HG02571 (cell line): ENCODE measurements around the gene PRELID2.
"Not testable (repeated sequence)": the region's sequence is repeated elsewhere in the genome, so short reads cannot be mapped to it uniquely, and the experiment has no call there.

Experiments
- ATAC-seq: cut with Tn5 transposase; IDR thresholded peaks from one replicate; pipeline ENCODE4 v1.9.1; 2021; ENCODE audit warnings: mild to moderate bottlenecking, moderate library complexity; ENCODE audit not compliant: unreplicated experiment

The PRELID2 gene

DNA sequence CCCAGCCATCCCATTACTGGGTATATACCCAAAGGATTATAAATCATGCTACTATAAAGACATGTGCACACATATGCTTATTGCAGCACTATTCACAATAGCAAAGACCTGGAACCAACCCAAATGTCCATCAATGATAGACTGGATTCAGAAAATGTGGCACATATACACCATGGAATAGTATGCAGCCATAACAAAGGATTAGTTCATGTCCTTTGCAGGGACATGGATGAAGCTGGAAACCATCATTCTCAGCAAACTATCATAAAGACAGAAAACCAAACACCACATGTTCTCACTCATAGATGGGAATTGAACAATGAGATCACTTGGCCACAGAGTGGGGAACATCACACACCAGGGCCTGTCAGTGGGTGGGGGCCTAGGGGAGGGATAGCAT lies 36.6 kb downstream of the PRELID2 start:
- ATAC-seq = not testable (repeated sequence)

DNA sequence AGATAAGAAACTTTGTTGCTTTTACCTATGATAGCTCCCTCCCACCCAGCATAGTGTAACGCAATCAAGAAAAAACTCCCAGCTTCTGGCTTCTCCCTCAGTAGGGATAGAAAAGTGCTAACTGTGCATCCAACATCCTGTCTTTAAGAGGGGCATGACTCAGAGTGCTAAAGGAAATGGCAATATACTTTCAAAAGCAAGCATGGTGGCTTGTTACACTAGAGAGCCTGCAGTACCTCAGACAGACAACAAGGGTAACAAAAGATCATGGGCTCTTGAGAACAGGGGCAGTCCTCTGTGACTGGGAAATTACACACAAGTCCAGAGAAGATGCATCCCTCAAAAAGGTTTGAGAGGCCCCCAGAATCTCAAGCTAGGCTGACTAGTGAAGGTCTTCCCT lies 37.8 kb downstream of the PRELID2 start:
- ATAC-seq = no peak

DNA sequence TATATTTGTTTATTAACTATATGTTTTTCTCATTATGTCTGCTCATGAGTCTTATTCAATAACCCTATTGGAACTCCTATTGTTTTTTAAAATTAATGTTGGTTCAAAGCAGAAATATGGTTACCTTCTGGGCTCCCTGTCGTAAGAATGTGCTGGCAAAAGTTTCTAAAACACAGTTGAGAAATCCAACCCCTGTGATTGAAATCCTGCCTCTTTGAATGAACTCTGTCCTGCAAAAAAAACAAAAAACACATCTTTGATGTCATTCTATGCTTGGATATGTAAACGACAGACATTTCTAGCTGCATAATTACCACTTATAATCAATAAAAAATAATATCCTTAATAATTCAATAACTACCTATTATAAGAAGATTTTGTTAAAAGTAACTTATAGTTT lies 38.8 kb downstream of the PRELID2 start:
- no peak for ATAC-seq

DNA sequence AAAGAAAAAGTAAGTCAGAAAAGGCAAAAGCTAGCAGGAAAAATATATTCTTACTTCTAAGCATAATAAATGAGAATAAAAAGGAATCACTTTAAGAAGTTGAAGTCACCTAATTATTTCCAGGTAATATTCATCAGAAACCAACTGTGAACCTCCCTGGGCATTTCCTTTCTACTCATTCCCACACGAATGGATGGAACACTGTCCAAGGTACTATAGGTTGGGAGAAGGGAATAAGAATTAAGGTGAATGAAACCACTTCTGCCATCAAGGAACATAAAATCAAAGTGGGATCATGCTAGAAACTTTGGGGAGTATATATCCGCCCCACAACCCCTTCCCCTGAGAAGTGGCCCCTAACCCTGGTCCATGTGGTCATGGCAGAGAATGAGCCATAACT lies 41.6 kb downstream of the PRELID2 start:
- ATAC-seq = no peak

DNA sequence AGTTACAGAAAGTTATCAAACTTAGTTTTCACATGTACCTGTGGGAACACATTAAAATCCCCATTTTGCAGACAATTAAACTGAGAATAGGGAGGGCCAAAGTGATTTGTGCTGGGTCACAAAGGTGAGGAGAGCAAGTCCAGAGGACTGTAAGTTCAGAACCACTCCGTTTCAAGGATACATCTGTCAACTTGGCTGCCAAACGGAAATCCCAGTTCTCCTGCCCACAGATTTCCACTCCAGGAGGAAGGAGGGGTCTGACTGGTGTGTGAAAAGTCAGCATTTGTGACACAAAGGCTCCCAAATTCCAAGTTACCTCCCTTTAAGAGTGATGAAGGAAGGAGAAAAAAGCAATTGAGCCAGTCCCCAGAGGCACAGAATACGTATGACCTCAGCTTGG lies 42.3 kb downstream of the PRELID2 start:
- ATAC-seq = no peak

DNA sequence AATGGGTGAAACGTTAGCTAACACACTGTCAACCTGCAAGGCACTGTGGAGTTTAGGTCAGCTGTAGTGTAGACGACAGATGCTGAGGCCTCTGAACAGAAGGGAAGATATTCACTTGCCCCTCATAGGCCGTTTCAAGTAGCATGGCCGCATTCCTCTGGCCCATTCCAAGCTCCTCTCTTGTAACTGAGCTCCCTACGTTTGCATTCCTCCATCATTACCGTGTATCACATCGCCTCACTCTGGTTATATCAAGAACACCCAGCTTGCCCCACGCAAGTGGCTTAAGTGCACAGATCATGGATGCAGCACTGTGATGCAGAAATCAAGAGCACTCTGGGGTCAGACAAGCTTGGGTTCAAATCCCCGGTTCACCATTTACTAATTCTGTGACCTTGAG lies 43.3 kb downstream of the PRELID2 start:
- no peak for ATAC-seq

DNA sequence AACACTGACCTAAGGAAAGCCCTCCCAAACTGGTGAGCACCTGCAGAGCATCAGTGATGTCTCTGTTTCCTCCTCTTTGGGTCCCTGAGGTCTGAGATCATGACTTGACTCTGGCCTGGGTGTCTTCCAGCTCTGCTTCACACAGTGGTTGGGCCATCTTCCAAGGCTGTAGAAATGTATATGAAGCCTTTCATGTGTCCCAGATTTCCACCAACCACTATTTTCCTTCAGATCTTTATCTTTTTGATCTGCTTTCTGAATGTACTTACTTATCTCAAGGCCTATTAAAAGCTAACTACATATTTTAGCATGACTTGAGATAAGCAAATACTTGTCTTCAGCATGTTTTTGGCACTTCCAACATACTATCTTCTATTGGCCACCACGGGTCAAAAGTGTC lies 47.1 kb downstream of the PRELID2 start:
- ATAC-seq = no peak

DNA sequence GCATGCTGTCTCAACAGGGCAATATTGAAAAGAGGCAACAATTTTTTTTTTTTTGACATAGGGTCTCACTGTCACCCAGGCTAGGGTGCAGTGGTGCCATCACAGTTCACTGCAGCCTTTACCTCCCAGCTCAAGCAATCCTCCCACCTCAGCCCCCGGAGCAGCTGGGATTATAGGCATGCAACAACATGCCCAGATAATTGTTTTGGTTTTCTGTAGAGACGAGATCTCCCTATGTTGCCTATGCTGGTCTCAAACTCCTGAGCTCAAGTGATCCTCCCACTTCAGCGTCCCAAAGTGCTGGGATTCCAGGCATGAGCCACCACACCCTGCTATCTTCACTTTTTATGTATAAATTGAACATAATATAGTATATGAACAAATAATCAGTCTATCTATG lies 47.6 kb downstream of the PRELID2 start:
- ATAC-seq = no peak

DNA sequence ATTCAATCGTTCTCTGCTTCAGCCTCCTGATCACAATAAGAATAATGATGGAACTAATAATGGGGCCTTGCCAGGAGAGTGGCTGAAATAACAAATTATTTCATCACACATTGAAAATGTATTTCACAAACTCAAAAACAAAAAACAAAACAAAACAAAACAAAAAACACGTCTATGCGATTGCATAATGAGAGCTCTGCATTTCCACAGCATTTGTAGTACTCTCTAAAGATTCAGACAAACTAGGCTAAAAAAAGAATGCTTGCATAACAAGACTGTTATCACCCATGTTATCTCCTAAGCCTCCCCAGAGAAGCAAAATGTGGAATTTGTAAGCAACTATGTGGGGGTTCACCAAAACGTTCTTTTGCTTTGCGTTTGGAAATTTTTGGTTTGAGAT lies 48.1 kb downstream of the PRELID2 start:
- no peak for ATAC-seq

DNA sequence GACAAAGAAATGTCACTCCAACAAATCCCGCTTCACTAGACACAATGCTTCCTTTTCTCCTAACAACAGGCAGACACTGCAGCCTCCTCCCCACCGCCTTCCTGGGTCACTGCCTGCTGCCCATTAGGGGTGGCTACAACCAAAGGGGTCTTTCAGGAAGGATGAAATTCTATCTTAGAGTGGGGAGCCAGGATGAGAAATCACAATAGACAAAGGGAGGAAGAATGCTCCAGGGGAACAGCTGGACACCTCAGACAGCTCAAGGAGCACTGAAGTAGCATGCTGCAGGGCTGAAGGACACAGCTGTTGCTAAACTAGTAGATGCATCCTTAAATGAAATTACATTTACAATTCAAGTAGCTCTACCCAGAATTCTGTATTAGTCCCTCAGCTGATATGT lies 54.2 kb downstream of the PRELID2 start:
- ATAC-seq = no peak

DNA sequence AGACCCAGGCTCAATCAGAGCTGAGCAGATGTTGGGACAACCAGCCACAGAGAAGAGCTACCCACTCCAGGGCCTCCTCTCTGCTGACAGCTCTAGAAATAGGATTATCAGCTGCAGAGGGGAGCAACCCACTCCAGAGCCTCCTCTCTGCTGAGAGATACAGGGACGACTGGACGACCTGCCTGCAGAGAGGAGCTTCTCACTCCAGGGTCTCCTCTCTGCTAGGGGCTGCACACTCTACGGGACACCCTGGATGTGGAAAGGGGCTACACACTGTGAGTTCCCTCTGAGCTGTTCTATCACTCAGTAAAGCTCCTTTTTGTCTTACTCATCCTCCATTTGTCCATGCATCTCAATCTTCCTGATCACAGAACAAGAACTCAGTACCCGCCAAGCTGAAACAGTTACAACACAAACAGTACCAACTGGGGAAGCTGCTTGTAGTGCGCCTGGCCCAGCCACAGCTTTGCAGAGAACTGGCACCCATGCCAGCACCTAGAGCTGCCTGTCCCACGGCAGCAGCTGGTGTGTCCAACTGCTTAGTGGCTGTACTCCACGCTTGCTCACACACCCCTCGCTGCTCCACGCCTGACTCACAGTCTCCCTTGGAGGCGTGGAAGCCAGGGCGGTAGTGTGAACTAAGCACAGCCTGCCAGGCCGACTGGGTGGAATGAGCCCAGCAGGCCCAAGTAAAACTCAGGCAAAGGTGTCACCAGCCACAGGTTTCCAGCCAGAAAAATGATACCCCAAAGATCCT lies 56.8 kb downstream of the PRELID2 start:
- no peak for ATAC-seq

DNA sequence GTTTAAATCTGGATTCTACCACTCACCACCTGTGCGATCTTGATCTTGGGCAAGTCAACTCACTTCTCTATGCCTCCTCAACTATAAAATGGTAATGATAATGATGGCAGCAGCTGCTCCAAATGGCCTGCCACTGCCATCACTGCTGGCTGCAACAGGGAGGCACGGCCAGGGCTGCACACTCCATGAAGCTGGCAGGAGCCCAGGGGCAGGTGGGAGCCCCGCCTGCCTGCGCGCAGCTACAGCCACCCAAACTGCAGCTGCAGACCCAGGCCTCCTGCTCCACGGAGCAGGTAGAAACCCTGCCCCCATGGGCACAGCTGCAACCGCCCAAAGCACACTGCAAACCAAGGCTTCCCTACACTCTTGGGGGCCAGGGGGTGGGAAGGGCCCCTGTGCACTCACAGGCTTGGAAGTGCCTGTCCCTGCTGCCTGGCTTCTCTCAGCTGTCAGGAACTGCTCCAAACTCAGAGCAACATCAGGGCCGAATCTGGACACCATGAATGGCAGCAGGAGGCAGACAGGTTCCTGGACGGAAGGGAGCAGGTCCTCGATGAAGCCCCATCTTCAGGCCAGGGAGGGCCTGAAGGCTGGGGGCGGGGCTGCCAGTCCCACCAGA lies 57.6 kb downstream of the PRELID2 start:
- no peak for ATAC-seq

DNA sequence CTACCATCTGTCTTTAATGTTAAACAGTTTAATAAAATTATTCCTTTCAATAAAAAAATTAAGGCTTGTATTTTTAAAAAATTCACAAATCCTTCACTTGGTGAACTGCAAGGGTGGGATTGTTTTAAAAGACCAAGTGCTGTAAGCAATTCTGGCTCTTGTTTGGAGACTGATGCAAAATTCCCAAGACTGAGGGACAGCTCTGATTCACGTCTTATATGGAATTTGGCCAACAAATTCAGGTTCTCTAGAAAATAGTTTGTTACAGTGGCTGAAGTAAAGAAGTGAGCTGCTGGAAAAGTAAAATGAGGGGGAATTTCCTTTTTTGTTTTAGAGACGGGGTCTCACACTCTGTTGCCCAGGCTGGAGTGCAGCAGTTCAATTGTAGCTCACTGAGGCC lies 58.3 kb downstream of the PRELID2 start:
- ATAC-seq = no peak

DNA sequence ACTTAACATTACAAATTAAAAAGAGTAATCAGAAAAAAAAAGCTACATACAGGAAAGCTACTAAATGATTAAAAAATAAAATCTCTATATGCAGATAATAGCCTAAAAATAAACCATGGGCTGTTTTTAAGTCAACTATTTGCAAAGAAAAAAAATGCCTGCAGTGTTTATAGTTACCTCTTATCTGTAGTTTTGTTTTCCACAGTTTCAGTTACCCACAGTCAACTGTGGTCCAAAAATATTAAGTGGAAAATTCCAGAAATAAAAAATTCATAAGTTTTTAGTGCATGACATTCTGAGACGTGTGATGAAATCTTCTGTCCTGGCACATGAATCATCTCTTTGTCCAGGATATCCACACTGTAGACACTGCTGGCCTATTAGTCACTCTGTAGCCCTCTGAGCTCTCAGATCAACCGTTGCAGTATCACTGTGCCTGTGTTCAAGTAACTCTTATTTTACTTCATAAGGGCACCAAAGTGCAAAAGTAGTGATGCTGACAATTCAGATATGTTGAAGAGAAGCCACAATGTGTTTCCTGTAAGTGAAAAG lies 59.2 kb downstream of the PRELID2 start:
- ATAC-seq = no peak

DNA sequence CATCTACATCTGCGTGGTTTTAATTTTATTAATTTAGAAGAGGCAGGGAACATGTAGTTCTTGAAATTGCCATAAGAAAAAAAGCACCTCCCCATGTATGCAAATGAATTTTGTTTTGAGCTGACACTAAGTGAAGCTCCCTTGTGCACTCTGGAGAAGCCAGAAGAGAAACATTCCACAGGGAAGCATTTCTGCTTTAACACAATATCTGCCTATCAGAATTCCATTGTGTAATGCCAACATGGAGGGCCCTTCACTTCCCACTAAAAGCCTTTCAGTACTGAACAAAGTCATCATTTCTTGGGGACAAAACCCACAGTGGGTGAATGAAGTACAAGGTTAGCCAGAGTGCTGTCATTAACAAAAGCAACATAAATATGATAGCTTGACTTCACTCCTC lies 59.7 kb downstream of the PRELID2 start:
- ATAC-seq = no peak

DNA sequence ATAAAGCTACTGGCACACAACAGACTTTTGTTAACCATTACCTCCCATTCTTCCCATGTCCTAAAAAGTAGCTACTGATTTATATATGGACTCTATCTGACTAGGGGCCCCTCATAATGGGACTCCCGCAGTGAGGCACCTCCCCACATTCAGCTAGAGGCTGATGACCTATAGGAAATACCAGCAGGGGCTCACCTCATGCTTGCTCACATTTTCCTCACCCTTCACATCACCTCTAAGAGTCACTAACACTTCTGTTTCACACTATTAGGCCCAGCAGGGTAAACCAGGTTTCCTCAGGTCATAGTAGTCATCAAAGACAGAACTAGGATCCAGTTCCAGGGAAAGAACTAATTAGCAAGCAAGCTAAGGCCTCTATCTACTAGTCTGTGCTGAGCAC lies 60.7 kb downstream of the PRELID2 start:
- no peak for ATAC-seq

DNA sequence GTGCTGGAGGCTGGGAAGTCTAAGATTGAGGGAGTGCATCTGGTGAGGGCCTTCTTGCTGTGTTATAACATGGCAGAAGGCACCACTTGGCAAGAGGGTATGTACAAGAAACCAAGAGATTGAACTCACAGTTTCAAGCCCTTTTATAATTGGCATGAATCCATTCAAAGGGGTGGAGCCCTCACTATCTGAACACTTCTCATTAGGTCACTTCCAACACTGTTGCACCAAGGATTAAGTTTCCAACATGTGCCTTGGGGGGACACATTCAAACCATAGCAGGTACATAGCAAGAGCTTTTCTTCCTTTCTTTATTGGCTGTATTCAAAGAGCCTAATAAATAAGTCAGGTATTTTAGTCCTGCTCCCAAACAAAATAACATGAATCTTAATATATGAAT lies 62.7 kb downstream of the PRELID2 start:
- ATAC-seq = no peak

DNA sequence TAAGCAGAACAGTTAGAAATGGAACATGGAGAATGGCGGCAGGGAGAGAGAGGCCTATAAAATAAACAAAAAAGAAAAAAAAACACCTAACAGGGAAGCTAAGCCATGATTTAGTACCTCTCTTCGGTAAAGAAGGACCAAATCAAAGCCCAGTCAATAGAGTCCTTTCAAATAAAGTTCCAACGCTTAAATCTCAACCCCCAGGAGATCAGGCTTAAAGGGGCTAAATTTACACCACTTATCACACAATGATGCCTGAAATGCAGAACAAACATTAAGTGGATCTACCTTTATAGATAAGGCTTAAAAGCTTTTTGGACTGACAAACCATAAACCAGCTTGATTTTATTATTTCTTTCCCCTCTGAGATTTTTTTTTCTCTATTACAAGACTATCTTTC lies 66.3 kb downstream of the PRELID2 start:
- ATAC-seq = no peak

DNA sequence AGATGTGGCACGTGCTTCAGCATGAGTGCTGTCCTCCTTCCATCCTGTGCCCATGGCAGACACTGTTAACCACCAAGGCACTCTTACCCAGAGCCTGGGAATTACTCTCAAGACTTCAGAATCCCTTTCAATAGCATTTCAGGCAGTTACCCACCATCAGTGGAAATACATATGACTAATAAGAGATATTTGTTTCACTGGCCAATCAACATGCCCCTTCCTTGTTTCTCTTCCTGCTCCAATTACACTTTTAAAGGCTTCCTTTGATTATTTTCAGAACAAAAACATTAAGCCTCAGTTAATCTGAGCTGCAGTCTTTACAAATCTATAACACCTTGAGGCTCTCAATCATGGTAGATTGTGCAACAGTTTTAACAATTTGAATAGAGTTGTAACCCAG lies 70.8 kb downstream of the PRELID2 start:
- no peak for ATAC-seq

DNA sequence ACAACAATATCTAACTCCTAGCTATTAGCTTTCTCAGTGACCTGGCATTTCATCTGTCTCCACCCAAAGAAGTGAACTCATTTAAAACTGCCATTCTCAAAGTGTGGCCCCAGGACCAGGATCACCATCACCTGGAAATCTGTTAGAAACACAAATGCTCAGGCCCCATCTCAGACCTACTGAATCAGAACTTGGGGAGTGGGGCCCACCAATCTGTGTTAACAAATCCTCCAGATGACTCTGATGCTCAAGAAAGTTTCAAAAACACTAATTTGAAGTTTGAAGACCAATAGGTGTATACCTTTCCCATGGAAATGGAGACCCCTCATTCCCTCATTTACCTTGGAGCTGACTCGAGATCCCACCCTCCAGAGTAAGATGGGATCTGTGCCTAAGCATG lies 72.3 kb downstream of the PRELID2 start:
- ATAC-seq = no peak

DNA sequence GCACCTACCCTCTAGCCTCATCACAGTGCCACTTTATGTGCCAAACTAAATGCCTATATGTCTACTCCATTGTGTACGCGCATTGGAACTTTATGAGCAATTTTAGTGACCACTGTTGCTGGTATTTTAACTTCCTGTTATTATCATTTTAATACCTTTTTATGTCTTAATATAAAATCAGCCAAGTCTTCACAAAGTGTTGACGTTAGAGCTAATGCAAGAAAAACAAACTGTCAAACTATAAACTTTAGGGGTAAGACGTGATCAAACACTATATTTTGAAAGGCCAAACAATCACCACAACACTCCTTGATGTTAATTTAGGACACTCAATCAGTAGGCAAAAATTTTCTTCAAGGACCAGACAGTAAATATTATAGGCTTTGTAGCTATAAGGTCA lies 73.9 kb downstream of the PRELID2 start:
- ATAC-seq = no peak

DNA sequence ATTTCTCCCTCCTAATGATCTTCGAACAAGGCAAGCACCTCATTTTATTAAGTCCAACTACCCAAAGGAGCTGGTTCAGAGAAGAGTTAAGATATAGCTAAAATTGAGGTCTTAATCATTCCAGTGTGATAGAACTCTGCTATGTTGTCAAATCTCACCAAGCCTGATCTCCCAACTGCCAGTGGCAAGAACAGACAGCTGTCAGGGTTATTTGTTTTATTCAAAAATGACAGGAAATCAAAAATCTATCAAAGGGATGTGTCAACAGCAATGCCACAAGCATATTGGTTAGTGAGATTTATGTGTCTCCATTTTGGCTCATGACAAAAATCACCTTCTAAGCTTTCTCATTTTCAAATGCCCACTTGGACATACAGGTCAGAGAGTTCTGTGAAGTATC lies 74.5 kb downstream of the PRELID2 start:
- ATAC-seq = no peak

DNA sequence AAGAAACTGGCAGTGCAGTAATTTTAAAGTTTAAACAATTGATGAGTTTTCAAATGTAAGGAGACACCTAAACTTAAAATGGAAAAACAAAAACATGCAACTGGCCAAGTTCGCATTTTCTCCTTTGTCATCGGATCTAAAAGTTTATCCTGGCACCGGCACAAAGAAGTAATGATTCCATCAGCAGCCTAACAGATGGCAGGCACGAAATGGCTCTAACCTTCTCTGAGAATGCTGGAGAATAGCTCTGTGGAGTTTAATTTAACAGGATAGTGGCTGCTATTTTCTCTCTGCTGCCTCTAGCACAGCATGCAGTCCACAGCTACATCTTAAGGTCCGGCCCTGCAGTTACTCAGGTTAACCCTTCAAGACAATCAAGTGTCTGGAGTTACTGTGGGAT lies 82.2 kb downstream of the PRELID2 start:
- no peak for ATAC-seq
